Fibroblast of skin of left biceps (primary cell): ENCODE results near the gene GALNTL6.
"Not testable (repeated sequence)": the region's sequence is repeated elsewhere in the genome, so short reads cannot be mapped to it uniquely, and the experiment has no call there.

Source experiments
- DNase-seq, 2 experiments: peaks; one replicate each; pipeline ENCODE4 v3.0.0-alpha.2; 2013; ENCODE audit warnings: low read depth in 2 of 2

GALNTL6 gene

DNA sequence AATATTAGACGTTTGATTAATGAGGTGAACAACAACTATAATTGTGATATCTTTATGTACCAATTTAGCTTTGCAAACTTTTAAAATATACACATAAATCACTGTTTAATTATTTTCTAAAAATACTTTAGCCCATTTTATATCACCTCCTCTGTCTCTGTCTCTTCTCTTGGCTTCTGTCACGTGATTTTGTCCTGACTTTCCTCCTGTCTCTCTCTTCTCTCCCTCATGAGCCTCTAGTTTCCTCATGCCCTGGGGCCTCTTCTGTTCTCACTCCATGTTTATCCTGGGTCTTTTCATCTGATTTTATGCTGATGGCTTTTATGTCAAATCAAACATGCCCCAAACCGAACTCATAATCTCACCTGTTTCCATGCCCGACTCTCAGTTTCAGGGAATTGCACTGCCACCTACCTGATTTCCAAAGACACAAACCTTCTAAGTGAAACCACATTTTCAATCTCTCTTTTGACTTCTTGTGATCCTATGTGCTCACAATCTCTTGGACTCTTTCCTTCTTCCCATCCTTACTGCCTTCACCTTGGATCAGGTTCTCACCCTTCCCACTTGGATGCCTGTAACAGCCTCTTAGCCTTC lies 1052.4 kb downstream of the GALNTL6 start:
- DNase-seq = no peak

GRCh38 chr4:172866421-172866820 lies 1053.2 kb downstream of the GALNTL6 start:
- DNase-seq = no peak

DNA sequence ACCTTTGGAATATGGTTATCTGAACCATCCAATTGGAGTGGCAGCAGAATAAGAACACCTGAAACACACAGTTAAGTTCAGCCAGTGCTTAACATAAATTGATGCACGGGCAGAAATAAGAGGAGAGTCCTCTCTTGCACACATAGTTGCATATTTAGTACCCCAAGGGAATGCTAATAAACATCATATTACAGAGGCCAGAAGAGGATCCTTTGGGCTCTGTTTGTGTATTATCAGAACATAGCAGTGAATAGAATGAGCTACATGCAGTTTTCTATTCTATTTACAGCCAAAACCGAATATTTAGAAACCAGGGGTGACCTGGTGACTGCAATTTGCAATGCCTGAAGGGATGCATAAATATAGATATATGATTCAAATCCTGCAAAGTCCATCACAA lies 1054.6 kb downstream of the GALNTL6 start:
- DNase-seq = no peak

DNA sequence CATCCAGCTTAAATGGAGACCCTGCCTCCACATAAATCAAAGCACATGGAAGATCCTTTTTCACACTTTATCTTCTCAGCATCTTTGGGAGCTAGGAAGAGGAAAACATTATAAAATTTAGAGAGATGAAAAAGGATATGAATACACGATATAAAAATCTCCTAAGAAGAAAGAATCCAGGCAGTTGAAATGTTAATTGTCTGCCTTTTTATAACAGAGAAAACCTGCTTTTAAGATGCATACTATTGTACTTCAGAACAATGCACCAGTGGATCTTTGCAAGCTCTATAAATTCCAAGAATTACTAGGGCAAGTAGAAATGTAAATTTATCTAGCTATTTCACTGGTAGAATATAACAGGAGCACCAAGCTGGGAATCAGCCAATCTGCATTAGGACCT lies 1055.1 kb downstream of the GALNTL6 start:
- no peak for DNase-seq

DNA sequence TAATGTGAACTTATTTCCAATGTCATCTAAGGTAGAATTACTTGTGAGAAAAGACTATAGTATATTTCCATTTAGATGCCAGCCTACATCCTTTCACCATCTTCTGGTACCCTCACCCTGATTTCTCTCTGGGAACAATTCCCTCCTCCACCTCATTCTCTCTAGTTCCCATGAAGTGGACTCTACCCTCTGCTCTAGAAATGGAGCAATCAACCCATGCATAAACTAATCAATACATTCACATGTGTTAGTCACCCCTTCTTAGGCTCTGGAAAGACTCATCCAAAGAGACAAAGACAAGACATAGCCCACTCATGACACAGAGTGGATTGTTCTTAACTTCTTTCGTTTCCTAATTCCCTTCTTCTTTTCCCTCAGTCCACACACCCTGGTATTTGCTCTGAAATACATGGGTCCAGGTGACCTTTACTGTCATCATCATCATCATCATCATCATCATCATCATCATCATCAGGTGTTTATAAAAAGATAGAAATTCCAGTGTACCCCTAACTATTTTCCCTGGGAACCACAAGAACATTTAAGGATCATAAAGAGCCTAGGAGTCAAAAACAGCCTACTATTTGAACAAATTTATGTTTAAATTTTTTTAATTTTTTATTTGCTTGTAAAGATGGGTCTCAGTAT lies 1056.5 kb downstream of the GALNTL6 start:
- DNase-seq = no peak

DNA sequence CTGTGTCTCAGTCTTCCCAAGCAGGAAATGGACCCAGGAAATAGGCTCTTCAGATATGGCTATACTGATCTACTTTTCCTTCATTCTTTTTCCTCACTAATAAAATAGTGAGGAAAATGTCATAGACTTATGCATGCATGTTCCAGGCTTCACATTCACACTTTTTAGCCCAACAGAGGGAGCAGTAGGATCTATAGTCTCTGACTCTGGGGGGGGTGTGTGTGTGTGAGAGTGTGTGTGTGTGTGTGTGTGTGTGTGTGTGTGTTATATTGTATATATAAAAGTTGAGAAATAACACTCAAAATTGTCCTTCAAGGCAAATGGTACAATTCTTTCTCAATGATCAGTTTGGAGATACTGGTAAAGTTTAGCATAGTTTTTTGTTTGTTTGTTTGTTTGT lies 1058.2 kb downstream of the GALNTL6 start:
- no peak for DNase-seq

GRCh38 chr4:172874944-172875343 lies 1061.7 kb downstream of the GALNTL6 start:
- DNase-seq = no peak

DNA sequence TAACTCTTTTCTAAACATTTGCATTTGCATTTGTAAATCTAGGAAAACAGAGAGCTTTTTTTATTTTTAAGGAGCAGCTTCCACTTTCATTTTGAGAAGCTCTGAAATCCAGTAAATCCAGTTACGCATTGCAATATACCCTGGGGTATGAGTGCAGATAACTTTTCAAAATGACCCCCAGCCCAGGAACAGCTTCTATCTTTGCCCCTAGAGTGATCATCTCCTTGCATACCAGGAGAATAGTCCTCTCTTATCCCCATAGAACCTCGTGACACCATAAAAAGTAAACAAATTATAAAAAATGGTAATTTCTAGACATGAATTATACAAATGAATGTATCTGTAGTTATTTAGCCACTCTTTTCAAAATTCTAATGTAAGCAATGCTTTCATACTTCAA lies 1063.2 kb downstream of the GALNTL6 start:
- DNase-seq = no peak

GRCh38 chr4:172881645-172882044 lies 1068.4 kb downstream of the GALNTL6 start:
- no peak for DNase-seq

DNA sequence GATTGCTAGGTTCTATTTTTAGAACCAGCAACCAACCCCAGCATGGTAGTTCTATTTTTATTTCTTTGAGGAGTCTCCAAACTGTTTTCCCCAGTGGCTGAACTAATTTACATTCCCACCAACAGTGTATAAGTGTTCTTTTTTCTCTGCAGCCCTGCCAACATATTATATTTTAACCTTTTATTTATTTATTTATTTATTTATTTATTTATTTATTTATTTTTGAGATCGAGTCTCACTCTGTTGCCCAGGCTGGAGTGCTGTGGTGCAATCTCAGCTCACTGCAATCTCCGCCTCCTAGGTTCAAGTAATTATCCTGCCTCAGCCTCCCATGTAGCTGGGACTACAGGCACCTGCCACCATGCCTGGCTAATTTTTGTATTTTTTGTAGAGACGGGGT lies 1074.2 kb downstream of the GALNTL6 start:
- not testable (repeated sequence) for DNase-seq

GRCh38 chr4:172887959-172888358 lies 1074.8 kb downstream of the GALNTL6 start:
- no peak for DNase-seq

GRCh38 chr4:172892300-172892699 lies 1079.1 kb downstream of the GALNTL6 start:
- no peak for DNase-seq

GRCh38 chr4:172895699-172896098 lies 1082.5 kb downstream of the GALNTL6 start:
- no peak for DNase-seq

GRCh38 chr4:172897046-172897445 lies 1083.8 kb downstream of the GALNTL6 start:
- no peak for DNase-seq

GRCh38 chr4:172898715-172899114 lies 1085.5 kb downstream of the GALNTL6 start:
- DNase-seq = no peak

GRCh38 chr4:172899861-172900260 lies 1086.7 kb downstream of the GALNTL6 start:
- no peak for DNase-seq

- no peak for DNase-seq
These were observed 1087.7 kb downstream of the GALNTL6 start for GRCh38 chr4:172900900-172901299.

- DNase-seq = not testable (repeated sequence)
These were observed 1099.3 kb downstream of the GALNTL6 start for GRCh38 chr4:172912468-172912867.

DNA sequence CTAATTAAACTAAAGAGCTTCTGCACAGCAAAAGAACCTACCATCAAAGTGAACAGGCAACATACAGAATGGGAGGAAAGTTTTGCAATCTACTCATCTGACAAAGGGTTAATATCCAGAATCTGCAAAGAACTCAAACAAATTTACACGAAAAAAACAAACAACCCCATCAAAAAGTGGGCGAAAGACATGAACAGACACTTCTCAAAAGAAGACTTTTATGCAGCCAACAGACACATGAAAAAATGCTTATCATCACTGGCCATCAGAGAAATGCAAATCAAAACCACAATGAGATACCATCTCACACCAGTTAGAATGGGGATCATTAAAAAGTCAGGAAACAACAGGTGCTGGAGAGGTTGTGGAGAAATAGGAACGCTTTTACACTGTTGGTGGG lies 1104.2 kb downstream of the GALNTL6 start:
- not testable (repeated sequence) for DNase-seq

GRCh38 chr4:172919269-172919668 lies 1106.1 kb downstream of the GALNTL6 start:
- no peak for DNase-seq

DNA sequence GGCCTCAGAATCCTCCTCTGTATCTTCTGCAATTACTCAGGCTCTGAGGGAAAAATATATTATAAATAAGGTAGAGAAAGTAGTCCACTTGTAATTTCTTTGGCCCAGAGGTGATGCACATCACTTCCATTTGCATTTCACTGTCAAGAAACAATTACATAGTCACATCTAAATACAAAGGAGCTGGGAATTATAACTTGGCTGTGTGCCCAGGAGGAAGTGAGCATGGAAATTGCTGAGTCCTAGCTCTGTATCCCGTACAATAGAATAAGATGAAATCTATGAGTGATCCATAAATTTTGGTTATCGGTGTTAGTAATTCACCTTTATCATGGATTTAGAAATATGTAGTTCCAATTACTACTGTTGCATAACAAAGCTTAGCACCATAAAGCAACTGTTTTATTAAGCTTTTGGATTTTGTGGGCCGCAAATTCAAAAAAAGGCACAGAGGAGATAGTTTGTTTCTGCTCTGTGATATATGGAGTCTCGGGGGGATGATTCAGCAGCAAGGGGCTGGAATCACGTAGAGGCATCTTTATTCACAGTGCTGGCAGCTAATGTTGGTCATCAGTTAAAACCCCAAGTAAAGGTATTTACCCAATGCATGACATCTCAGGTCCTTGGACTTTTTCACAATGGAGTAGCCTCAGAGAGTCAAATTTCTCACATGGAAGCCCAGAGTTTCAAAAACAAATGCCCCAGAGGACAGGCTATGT lies 1114.1 kb downstream of the GALNTL6 start:
- no peak for DNase-seq

DNA sequence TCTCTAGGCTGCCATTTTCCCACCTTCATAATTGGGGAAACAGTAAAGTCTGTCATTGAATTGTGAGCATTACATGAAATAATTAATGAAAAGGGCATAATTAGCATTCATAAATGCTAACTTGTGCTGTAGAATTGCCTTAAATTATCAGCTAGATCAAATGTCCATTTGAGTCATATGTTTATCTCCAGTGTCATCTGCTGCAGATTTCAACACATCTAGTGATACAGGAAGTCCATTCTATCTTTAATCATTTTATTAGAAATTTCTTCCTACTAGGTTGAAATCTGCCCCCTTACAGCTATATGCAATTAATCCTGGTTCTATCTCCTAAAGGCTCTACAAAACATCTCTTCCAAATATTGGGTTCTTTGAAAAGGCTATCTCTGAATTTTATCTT lies 1115.1 kb downstream of the GALNTL6 start:
- DNase-seq = no peak
